Endothelial cell of umbilical vein (primary cell): Measurements from ENCODE around the gene UBL3. TPM values are rescaled to one million over a fixed set of nuclear protein-coding genes. Genes with fewer than 3 reads are reported as not detected.

ENCODE experiments used
- BruUV-seq: library from RNA; stranded (reverse); fragments of 400-500 nt; replicated peaks from 2 replicates; lab custom pipeline; 2021; lab: Mats Ljungman, UMichigan
- CTCF ChIA-PET: fragments of 300-600, 350-600 bp; sonication (Branson Sonifier 250); formaldehyde crosslinking; loops from one replicate; lab custom pipeline; 2021; ENCODE audit warnings: antibody characterized with exemption, inconsistent platforms; lab: Charles Lee
- POLR2A ChIA-PET: fragments of 300-600, 350-600 bp; sonication (Branson Sonifier 250); formaldehyde crosslinking; loops from one replicate; lab custom pipeline; 2021; ENCODE audit warnings: antibody characterized with exemption, inconsistent platforms; lab: Charles Lee
- DNase-seq: peaks from one replicate; pipeline ENCODE4 v3.0.0-alpha.2; 2011; ENCODE audit warnings: low read depth, low spot score
- FAIRE-seq: peaks from 2 replicates; lab custom pipeline; 2011; peaks lifted over from hg19 to GRCh38; lab: Jason Lieb, UNC
- H2AFZ ChIP-seq: 2 replicates; pipeline ENCODE4 v1.6.0; 2012; ENCODE audit warnings: low read depth, low read length, control low read depth, inconsistent platforms
- H3K27ac ChIP-seq: 2 replicates; pipeline ENCODE4 v1.5.1; 2011; ENCODE audit warnings: low read depth, mild to moderate bottlenecking, control low read depth, low read length, moderate library complexity; ENCODE audit not compliant: insufficient read depth
- H3K27me3 ChIP-seq, 2 experiments: 2 replicates each; pipeline versions ENCODE4 v1.6.0 to v1.6.1; 2011; ENCODE audit warnings: low read length in 2 of 2, mixed read lengths in 1 of 2; ENCODE audit not compliant: control insufficient read depth in 2 of 2, insufficient read depth in 2 of 2
- H3K36me3 ChIP-seq, 2 experiments: 2 replicates in 1 of 2; 3 replicates in 1 of 2; pipeline ENCODE4 v1.5.1; 2011; ENCODE audit warnings: low read length in 2 of 2, mild to moderate bottlenecking in 1 of 2, moderate library complexity in 1 of 2; ENCODE audit not compliant: control insufficient read depth in 2 of 2, insufficient read depth in 2 of 2; ENCODE audit errors: extremely low read depth in 1 of 2
- H3K4me1 ChIP-seq: 3 replicates; pipeline ENCODE4 v1.5.1; 2011; ENCODE audit warnings: mild to moderate bottlenecking, low read length; ENCODE audit not compliant: control insufficient read depth, insufficient read depth; ENCODE audit errors: extremely low read depth
- H3K4me2 ChIP-seq: 2 replicates; pipeline ENCODE4 v1.6.1; 2011; ENCODE audit warnings: low read length, control low read depth, mixed read lengths; ENCODE audit not compliant: insufficient read depth
- H3K4me3 ChIP-seq, 3 experiments: fragments of 200-600 bp in 1 of 3; sonication (generic), shearing (Covaris generic) in 1 of 3; replicated peaks in 1 of 3; 2 replicates each; pipeline ENCODE4 v1.5.1; 2011 to 2016; ENCODE audit warnings: control low read depth in 3 of 3, low read length in 3 of 3, mild to moderate bottlenecking in 2 of 3, inconsistent platforms in 1 of 3, low read depth in 1 of 3, moderate library complexity in 1 of 3; ENCODE audit not compliant: insufficient read depth in 1 of 3
- H3K79me2 ChIP-seq: 2 replicates; pipeline ENCODE4 v1.6.0; 2012; ENCODE audit warnings: low read length, inconsistent platforms; ENCODE audit not compliant: control insufficient read depth, insufficient read depth
- H3K9ac ChIP-seq: replicated peaks from 2 replicates; pipeline ENCODE3; 2011; ENCODE audit warnings: low read length, control low read depth; ENCODE audit not compliant: insufficient read depth; ENCODE audit errors: extremely low read depth
- H3K9me1 ChIP-seq: replicated peaks from 3 replicates; pipeline ENCODE4 v1.6.0; 2011; ENCODE audit warnings: mild to moderate bottlenecking, low read length; ENCODE audit not compliant: control insufficient read depth, insufficient read depth; ENCODE audit errors: extremely low read depth
- H3K9me3 ChIP-seq: replicated peaks from 2 replicates; pipeline ENCODE4 v1.5.1; 2012; ENCODE audit warnings: low read length, inconsistent platforms; ENCODE audit not compliant: control insufficient read depth, insufficient read depth
- H4K20me1 ChIP-seq: replicated peaks from 2 replicates; pipeline ENCODE3; 2011; ENCODE audit warnings: mild to moderate bottlenecking, low read length; ENCODE audit not compliant: control insufficient read depth, insufficient read depth; ENCODE audit errors: extremely low read depth
- CTCF ChIP-seq, 2 donors: IDR thresholded peaks; 1 replicate in 1 of 2; 2 replicates in 1 of 2; pipeline ENCODE4 v1.5.1; 2011; ENCODE audit warnings: low read length in 2 of 2, mild to moderate bottlenecking in 2 of 2, moderate library complexity in 2 of 2, control low read depth in 1 of 2, inconsistent platforms in 1 of 2, low read depth in 1 of 2; ENCODE audit not compliant: insufficient read depth in 1 of 2; ENCODE audit errors: extremely low read depth in 1 of 2
- EZH2 ChIP-seq: IDR thresholded peaks from 2 replicates; pipeline ENCODE4 v1.6.1; 2012; ENCODE audit warnings: borderline replicate concordance, low read depth, mild to moderate bottlenecking, moderate library complexity, low read length, inconsistent platforms; ENCODE audit not compliant: severe bottlenecking
- FOS ChIP-seq: IDR thresholded peaks from 2 replicates; pipeline ENCODE4 v1.6.1; 2011; ENCODE audit warnings: mild to moderate bottlenecking, low read length, moderate library complexity, borderline replicate concordance; ENCODE audit not compliant: insufficient read depth
- GATA2 ChIP-seq: IDR thresholded peaks from 2 replicates; pipeline ENCODE4 v1.7.0; 2011; ENCODE audit warnings: low read depth, mild to moderate bottlenecking, moderate library complexity, mixed read lengths, low read length; ENCODE audit not compliant: insufficient read length, insufficient read depth
- JUN ChIP-seq: IDR thresholded peaks from 2 replicates; pipeline ENCODE4 v1.6.1; 2011; ENCODE audit warnings: borderline replicate concordance, low read depth; ENCODE audit not compliant: insufficient read length, insufficient read depth
- MAX ChIP-seq: IDR thresholded peaks from 2 replicates; pipeline ENCODE4 v1.6.1; 2011; ENCODE audit not compliant: insufficient read depth, insufficient read length
- MYC ChIP-seq: IDR thresholded peaks from one replicate; pipeline ENCODE4 v1.6.1; 2011; ENCODE audit warnings: mild to moderate bottlenecking, low read depth, low read length
- POLR2A ChIP-seq: IDR thresholded peaks from 2 replicates; pipeline ENCODE4 v1.6.1; 2012; ENCODE audit warnings: low read depth, mild to moderate bottlenecking, control low read depth, low read length
- POLR2AphosphoS5 ChIP-seq: IDR thresholded peaks from 2 replicates; pipeline ENCODE4 v1.6.1; 2012; ENCODE audit warnings: low read depth, mild to moderate bottlenecking, control low read depth, low read length, moderate library complexity; ENCODE audit not compliant: insufficient read depth
- dilution Hi-C: fragments of 300-500 bp; cut with MboI; formaldehyde crosslinking; loops from one replicate; pipeline ENCODE4 v1.15.0; 2019; ENCODE audit warnings: low sequenced_read_pairs; ENCODE audit not compliant: extremely low pct_ligation_motif_present
- intact Hi-C: fragments of 100-400 bp; cut with micrococcal nuclease; formaldehyde crosslinking; loops from one replicate; pipeline ENCODE4 v1.10.0; 2022
- polyA plus RNA-seq, 4 experiments: library from polyadenylated mRNA; depleted of rRNA in 3 of 4; stranded (reverse) in 3 of 4; unstranded in 1 of 4; fragments of >200 nt; gene quantifications; 2 replicates each; pipeline versions ENCODE4 v1.2.1 to v1.2.3, GENCODE V29; 2011 to 2012; ENCODE audit warnings: missing spikeins in 1 of 4
- total RNA-seq: library from RNA; stranded (reverse); gene quantifications from 2 replicates; pipeline ENCODE4 v1.2.3, GENCODE V29; 2021

Gene UBL3
- total and polyA plus RNA-seq, 2 donors (not counting 3 experiments of a cell fraction or from before 2014, with no cell fraction given) = 4.8 to 11.8 TPM

- DNase-seq (no peak), FAIRE-seq (no peak)
- BruUV-seq = no TSS peak
- intact Hi-C loops = no loop called here
- H2AFZ ChIP-seq = no peak overlapping the region
- no peak overlapping the region for H3K4me2 ChIP-seq
- H3K27ac ChIP-seq = no peak overlapping the region
- no peak overlapping the region for H3K4me3 ChIP-seq
- H3K9me3 ChIP-seq = no peaks in the 10 kb centered on the region
- no peaks in the 10 kb centered on the region for H3K36me3 ChIP-seq
- H3K9me1 ChIP-seq = no peaks in the 10 kb centered on the region
- H3K4me1 ChIP-seq = no peaks in the 10 kb centered on the region
- ChIA-PET CTCF (interaction anchor here (0.8 to 1.1 kb wide), 2 partner anchors 17 to 361 kb away, joined by 3 to 4 read pairs; no protein-coding TSS in a partner anchor), POLR2A (no interaction called here)
- H3K27me3 ChIP-seq = no peaks in the 10 kb centered on the region
- no peak for TF ChIP-seq GATA2
- TF ChIP-seq POLR2A = no peak
- TF ChIP-seq JUN = no peak
- TF ChIP-seq MYC = no peak
- no peak for TF ChIP-seq CTCF (IDR thresholded peaks at IDR 0.05; ENCODE audit: extremely low read depth in 1 of 2, insufficient read depth in 1 of 2, low read depth in 1 of 2, low read length in 2 of 2)
- TF ChIP-seq FOS = no peak
- no peak for TF ChIP-seq EZH2
- no peak for TF ChIP-seq MAX
- no peak for TF ChIP-seq POLR2AphosphoS5
- no peaks in the 10 kb centered on the region for H3K79me2 ChIP-seq
- no peak overlapping the region for H3K9ac ChIP-seq
- dilution Hi-C loops = no loop called here
- H4K20me1 ChIP-seq = no peaks in the 10 kb centered on the region
These were observed 96.6 kb downstream of the UBL3 start for GRCh38 chr13:29753618-29754472.
